Activated naive CD8-positive, alpha-beta T cell treated with anti-CD3 and anti-CD28 coated beads, Interleukin-2, amount 50 U/mL, for 16 hours (primary cell): Measurements from ENCODE around the gene TRIM27.
"Not testable (repeated sequence)": the region's sequence is repeated elsewhere in the genome, so short reads cannot be mapped to it uniquely, and the experiment has no call there.

Experiments used
- DNase-seq: peaks from one replicate; pipeline ENCODE4 v3.0.0-alpha.2; 2020; ENCODE audit warnings: low read depth, low spot score

TRIM27 gene, protein sequence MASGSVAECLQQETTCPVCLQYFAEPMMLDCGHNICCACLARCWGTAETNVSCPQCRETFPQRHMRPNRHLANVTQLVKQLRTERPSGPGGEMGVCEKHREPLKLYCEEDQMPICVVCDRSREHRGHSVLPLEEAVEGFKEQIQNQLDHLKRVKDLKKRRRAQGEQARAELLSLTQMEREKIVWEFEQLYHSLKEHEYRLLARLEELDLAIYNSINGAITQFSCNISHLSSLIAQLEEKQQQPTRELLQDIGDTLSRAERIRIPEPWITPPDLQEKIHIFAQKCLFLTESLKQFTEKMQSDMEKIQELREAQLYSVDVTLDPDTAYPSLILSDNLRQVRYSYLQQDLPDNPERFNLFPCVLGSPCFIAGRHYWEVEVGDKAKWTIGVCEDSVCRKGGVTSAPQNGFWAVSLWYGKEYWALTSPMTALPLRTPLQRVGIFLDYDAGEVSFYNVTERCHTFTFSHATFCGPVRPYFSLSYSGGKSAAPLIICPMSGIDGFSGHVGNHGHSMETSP

DNA sequence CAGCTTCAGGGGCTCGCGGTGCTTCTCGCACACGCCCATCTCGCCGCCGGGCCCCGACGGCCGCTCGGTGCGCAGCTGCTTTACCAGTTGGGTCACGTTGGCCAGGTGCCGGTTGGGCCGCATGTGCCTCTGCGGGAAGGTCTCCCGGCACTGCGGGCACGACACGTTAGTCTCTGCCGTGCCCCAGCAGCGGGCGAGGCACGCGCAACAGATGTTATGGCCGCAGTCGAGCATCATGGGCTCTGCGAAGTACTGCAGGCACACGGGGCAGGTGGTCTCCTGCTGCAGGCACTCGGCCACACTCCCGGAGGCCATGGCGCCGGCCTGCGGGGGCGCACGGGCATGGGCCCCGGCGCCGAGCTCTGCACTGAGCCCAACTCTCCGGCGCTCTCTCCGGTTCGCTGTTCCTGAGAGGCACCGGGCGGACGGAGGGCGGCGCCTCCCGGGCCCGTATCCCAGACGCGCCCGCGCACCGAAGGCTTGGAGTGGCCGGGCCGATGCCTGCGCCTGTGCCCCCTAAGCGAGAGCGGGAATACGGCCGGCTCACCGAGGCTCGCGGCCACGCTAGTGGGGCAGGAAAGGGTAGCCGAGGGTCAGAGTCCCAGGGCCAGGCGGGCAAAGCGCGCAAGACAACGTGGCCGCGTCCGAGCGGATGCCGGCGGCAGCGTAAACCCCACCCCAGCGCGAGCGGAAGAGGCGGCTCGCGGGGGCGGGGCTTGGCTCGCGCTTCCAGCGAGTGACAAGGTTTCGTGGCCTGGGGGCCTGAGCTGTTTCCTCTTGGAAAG, at the start of gene TRIM27:
TSS of gene TRIM27 (minus strand) at position 668 of the 785 bp plus-strand sequence. CDS start at position 315, 353 bp downstream.
- peak; percentile 56 for DNase-seq

DNA sequence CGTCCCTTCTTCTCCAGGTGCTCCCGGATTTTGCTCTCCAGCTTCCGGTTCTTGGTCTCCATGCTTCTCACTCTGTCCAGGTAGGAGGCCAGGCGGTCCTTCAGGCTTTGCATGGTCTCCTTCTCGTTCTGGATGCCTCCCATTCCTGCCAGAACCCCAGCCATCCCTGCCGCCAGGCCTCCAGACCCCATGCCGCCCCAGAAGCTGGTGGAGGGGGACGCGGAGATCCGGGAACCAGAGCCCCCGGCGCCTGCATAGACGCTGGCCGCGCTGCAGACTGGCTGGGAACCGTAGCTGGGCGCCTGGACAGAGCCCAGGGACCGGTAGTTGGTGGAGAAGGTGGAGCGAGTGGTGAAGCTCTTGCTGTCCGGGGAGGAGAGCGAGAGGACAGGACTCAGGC, 46.3 kb upstream of the TRIM27 start:
- not testable (repeated sequence) for DNase-seq

DNA sequence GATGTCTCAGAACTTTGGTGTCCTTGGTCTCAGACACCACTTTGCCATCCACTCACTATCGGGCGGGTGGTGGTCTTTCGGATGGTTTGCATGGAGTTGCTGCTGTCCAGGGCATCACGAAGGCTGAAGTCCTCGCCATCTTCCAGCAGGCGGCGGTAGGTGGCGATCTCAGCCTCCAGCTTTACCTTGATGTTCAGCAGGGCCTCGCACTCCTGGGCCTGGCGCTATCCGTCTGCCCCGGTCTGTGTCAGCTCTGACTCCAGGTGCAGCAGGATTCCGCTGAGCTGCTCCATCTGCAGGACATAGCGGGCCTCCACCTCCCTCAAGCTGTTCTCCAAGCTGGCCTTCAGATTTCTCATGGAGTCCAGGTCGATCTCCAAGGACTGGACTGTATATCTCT, 45.3 kb upstream of the TRIM27 start:
- no peak for DNase-seq

DNA sequence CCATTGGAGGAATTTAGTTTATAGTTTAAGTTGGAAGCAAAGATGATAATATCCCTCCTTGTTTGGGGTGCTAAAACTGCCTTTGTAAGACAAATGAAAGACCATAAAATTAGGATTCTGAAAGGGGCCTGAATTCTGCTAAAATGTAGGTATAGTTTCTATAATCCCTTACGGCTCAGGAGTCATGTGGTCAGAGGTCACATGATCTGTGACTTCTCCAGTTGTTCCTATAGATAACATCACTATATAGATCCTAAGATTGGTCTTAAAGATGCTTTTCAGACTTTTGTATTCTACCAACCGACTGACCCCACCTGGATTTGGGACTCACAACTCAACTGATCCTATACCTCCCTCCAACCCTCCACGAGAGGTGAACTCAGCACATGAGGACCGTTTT, 44.7 kb upstream of the TRIM27 start:
- no peak for DNase-seq

DNA sequence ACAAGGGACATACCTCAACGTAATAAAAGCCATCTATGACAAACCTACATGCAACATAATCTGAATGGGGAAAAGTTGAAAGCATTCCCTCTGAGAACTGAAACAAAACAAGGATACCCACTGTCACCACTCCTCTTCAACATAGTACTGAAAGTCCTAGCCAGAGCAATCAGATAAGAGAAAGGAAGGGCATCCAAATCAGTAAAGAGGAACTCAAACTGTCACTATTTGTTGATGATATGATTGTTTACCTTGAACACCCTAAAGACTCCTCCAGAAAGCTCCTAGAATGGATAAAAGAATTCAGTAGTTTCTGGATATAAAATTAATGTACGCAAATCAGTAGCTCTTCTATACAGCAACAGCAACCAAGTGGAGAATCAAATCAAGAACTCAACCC, 41.9 kb upstream of the TRIM27 start:
- no peak for DNase-seq

DNA sequence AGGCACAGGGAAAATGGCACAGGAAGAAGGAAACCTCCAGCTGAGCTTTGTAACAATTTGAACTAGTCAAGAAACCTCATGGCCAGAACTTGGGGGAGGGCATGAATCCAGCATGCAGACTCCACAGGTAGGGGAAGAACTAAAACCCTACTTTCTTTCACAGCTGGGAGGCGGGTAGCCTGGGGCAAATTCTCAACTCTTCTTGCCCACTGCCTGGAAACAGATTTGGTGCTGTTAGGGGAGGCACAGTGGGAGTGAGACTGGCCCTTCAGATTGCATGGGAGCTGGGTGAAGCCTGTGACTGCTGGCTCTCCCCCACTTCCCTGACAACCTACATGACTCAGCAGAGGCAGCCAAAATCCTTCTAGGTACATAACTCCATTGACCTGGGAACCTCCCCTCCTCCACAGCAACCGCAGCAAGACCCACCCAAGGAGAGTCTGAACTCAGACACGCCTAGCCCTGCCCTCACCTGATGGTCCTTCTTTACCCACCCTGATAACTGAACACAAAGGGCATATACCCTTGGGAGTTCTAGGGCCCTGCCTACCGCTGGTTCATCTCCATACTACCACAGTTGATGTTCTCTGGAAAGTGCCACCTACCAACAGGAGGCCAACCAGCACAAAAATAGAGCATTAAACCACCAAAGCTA, 37.2 kb upstream of the TRIM27 start:
- DNase-seq, result no peak

DNA sequence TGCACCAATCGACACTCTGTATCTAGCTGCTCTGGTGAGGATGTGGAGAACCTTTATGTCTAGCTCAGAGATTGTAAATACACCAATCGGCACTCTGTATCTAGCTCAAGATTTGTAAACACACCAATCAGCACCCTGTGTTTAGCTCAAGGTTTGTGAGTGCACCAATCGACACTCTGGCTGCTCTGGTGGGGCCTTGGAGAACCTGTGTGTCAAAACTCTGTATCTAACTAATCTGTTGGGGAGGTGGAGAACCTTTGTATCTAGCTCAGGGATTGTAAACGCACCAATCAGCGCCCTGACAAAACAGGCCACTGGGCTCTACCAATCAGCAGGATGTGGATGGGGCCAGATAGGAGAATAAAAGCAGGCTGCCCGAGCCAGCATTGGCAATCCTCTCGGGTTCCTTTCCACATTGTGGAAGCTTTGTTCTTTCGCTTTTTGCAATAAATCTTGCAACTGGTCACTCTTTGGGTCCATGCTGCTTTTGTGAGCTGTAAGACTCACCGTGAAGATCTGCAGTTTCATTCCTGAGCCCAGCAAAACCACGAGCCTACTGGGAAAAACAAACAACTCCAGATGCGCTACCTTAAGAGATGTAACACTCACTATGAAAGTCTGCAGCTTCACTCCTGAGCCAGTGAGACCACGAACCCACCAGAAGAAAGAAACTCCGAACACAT, 34.9 kb upstream of the TRIM27 start:
- not testable (repeated sequence) for DNase-seq

DNA sequence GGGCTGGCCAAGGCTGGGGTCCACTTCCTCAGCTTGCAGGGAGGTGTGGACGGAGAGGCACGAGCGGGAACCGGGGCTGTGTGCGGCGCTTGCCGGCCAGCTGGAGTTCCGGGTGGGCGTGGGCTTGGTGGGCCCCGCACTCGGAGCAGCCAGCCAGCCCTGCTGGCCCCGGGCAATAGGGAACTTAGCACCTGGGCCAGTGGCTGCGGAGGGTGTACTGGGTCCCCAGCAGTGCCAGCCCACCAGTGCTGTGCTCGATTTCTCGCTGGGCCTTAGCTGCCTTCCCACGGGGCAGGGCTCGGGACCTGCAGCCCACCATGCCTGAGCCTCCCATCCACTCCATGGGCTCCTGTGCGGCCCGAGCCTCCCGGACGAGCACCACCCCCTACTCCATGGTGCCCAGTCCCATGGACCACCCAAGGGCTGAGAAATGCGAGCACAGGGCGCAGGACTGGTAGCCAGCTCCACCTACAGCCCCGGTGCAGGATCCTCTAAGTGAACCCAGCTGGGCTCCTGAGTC, 34.1 kb upstream of the TRIM27 start:
- DNase-seq, result not testable (repeated sequence)

DNA sequence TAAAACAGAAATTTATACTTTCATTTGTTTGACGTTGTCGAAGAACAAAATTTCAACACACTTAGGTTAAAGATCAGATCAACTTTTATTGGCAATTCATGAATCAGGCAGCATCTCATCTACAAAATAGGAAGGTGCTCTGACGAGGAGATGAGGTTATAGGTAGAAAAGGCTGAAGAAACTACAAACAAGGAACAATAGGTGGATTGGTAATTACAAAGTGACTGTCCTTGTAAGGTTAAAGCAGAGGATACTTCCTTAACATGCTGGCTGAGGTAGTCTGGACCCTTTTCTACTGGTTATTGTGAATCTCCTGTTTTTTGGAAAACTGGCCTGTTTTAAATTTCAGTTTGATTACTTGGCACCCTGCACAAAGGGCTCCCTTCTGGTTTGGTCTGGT, 32.5 kb upstream of the TRIM27 start:
- no peak for DNase-seq

DNA sequence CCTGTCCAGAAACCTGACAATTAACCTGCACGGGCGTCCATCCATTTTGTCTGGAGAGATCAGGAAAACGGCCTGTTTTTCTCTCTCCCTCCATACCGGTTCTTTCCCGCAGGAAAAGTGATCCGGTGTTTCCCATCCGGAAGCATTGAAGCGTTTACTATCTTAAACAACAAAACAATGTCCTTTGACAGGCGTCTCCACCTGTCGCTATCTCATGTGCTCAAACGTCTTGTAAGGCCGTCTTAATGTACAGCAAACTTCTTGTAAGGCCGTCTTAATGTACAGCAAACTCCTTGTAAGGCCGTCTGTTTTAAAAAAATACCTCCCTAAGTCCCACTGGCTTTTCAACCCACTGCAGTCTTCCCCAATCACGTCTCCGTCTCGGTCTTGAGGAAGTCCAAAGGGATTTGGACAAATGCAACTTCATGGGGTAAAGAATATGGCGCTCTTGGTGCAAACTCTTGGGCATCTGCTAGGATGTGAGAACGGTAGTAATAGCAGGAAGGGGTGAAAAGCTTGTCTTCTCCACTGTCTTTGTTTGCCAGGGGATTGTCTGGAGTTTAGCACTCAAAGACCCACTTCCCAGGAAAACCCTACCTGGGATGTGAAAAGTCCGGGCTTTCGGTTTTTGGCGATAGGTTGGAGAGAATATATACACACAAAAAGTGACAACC, 29.9 kb upstream of the TRIM27 start:
- no peak for DNase-seq

DNA sequence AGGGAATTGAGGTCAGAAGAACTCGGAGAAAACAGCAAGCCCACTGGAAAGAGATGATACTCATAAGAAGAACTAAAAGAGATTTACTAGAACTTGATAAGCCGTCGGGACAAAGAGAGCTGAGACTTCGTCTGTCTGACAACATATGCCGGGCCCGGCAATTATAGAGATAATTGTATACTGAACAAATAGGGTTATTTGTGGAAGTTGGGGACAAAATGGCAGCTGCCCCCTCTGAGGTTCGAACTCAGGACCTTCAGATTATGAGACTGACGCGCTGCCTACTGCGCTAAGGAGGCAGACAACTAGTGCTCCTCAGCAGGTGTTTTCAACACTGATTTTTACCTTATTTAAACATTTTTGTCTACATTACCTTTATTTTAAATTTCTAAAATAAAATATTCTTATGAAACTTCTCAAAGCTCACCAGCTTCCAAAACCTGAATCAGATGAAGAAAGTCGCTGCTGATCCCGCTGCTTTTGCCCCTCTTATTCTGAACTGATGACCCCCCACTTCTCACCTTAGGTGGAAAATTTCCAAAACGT, 29.3 kb upstream of the TRIM27 start:
- peak; percentile 25 for DNase-seq

DNA sequence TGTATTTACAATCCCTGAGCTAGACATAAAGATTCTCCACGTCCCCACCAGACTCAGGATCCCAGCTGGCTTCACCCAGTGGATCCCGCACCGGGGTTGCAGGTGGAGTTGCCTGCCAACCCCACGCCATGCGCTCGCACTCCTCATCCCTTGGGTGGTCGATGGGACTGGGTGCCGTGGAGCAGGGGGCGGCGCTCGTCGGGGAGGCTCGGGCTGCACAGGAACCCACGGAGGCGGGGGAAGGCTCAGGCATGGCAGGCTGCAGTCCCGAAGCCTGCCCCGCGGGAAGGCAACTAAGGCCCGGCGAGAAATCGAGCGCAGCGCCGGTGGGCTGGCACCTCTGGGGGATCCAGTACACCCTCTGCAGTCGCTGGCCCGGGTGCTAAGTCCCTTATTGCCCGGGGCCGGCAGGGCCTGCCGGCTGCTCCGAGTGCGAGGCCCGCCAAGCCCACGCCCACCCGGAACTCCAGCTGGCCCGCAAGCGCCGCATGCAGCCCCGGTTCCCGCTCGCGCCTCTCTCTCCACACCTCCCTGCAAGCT, 25.9 kb upstream of the TRIM27 start:
- DNase-seq, result not testable (repeated sequence)

DNA sequence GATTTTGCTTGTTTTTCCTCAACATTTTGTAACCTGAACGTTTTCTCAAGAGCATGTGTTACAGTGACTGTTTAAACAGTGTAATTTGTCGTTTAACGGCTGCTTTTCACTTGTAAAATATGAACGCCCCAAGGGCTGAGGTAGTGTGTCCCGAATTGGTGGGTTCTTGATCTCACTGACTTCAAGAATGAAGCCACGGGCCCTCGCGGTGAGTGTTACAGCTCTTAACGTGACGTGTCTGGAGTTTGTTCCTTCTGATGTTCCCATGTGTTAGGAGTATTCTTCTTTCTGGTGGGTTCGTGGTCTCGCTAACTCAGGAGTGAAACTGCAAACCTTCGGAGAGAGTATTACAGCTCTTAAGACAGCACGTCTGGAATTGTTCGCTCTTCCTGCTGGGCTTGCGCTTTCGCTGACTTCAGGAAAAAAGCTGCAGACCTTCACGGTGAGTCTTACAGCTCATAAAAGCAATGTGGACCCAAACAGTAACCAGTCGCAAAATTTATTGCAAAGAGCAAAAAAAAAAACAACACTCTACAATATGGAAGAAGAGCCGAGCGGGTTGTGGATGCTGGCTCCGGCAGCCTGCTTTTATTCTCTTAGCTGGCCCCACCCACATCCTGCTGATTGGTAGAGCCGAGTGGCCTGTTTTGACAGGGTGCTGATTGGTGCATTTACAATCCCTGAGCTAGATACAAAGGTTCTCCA, 25.1 kb upstream of the TRIM27 start:
- no peak for DNase-seq

DNA sequence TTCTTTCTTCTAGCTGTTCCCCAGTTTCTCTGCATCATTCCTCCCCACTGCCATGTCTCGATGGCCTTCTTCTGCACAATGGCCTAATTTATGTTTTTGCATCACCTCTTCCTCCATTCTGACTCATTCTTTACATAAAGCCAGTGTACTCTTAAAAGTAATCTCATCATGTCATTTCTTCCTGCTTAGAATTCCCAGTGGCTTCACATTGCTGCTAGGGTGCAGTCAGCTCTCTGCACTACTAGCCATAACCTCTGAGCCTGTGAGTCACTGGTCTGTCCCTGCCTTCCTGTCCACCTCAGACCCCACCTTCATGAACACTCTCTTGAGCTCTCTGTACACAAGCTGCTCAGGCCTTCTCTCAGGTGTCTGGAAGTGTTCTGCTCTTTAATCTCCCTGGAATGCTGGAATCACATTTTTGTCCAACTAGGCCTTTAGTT, 24.1 kb upstream of the TRIM27 start:
- no peak for DNase-seq

DNA sequence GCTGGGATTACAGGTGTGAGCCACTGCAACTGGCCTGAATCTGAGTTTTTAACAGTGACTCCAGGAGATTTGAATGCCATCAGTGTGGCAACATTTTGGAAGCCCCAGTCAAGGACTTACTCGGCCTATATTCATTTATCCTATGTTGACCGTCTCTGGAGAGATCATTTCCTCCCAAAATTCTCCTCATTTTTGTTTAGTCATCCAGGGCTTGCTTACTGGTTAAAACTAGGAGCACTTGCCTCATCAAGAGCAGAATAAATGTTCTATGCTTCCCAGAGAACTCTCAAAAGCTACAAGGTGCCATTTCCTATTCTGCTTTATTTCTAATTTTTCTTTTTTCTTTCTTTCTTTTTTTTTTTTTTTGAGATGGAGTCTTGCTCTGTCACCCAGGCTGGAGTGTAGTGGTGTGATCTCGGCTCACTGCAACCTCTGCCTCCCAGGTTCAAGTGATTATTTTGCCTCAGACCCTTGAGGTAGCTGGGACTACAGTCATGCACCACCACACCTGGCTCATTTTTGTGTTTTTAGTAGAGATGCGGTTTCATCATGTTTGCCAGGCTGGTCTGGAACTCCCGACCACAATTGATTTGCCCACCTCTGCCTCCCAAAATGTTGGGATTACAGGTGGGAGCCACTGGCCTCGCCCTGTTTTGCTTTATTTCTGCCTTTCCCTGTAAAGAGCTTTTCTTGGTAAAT, 23.4 kb upstream of the TRIM27 start:
- no peak for DNase-seq

DNA sequence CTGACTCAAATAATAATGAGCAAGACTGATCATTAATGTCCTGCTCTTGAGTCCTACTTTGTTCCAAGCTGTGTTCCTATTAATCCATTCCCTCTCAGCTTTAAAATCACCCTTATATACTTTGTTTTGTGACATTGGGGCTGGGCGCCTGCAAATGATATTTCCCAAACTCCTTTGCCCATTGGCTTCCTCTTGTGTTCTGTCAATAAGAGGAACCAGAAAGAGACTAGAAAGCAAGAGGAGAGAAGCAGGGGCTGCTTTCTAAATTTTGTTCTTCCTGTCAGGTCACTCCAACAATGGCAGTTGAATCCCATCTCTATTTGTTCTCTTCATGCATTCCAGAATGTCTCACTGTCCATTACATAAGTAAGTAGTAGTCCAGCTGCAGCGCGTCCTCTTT, 21.6 kb upstream of the TRIM27 start:
- DNase-seq, result no peak

DNA sequence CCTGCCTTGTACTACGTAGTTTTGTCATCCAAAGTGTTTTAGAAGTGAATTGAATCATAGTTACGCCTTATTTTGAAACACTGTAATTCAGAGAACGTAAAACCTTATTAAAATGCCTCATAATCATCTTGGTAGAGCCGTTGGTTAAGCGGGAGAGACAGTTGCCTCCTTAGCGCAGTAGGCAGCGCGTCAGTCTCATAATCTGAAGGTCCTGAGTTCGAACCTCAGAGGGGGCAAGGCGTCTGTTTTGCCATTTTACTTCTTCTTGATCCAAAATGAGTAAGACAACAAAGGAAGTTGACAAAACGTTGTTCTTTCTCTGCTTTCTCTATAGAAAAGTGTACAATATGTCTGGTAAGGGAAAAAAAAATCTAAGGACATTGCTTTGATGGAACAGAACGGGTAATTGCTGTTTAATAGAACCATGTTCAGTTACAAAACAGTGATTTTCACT, 20.7 kb upstream of the TRIM27 start:
- DNase-seq, result peak; percentile 46

DNA sequence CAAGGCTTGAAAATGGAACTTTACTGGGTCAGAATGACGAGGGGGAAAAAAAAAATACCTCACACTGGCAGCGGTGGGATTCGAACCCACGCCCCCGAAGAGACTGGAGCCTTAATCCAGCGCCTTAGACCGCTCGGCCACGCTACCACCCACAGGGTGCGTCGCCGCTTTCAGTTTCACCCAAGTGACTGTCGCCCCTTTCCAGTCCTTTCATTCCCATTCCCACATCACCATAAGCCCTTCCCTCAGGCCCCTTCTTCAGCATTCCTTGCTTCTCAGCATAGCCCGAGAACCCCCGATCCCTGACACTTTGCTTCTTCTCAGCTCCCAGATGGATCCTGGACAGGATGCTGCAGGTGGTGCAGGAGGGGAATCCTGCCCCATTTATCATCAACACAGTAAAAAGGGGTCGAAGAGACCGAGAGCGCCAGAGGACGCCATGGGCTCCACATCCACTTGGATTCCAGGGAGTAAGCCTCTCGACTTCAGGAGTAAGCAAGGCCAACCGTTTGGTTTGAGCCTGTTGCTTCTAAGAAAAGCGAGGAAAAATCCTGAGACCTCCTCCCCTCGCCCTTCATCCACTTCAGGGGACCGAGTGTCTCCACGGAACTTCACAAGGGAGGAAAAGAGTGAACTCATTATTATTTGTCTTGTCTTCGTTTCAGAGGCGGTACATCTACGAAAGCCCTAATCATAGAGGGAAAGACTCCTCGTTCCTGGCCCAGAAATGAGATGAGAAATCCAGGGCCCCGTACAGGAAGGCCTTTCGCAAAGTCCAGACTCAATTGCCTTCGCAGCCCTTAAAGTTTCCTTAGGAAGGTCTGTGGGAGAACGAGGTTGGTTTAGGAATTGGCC, 20.0 kb upstream of the TRIM27 start:
- peak; percentile 54 for DNase-seq
